GM19023 (cell line): ENCODE measurements around the gene HNRNPLL.
"Not testable (repeated sequence)": the region's sequence is repeated elsewhere in the genome, so short reads cannot be mapped to it uniquely, and the experiment has no call there.

Experiments used
- ATAC-seq: cut with Tn5 transposase; IDR thresholded peaks from one replicate; pipeline ENCODE4 v1.9.1; 2021; ENCODE audit warnings: mild to moderate bottlenecking, moderate library complexity; ENCODE audit not compliant: unreplicated experiment

HNRNPLL gene

GRCh38 chr2:38602732-38603401 is at the start of gene HNRNPLL:
HNRNPLL (minus strand) TSS chr2:38602928; CDS start chr2:38602626, 302 bp downstream.
- peak; percentile 80 for ATAC-seq

- no peak for ATAC-seq
Observed at GRCh38 chr2:38650717-38651116, 48.0 kb upstream of the HNRNPLL start.

DNA sequence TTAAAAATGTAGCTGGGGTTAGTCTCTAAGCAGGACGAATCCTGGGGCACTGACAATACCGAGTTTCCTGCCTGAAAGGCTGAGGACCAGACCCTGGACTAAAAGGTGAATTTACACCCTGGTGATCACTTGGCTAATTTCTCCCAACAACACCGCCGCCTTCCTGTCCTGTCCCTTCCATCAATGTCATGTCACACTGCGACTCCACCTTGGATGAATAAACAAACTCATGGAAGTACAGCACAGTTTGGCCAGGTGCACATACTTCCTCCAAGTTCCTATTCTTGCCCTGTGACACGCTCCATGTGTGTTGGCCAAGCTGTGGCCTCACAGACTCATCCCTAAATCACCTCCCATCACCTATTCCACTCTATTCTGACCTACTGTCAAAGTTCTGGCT is 47.3 kb upstream of the HNRNPLL start:
- no peak for ATAC-seq

DNA sequence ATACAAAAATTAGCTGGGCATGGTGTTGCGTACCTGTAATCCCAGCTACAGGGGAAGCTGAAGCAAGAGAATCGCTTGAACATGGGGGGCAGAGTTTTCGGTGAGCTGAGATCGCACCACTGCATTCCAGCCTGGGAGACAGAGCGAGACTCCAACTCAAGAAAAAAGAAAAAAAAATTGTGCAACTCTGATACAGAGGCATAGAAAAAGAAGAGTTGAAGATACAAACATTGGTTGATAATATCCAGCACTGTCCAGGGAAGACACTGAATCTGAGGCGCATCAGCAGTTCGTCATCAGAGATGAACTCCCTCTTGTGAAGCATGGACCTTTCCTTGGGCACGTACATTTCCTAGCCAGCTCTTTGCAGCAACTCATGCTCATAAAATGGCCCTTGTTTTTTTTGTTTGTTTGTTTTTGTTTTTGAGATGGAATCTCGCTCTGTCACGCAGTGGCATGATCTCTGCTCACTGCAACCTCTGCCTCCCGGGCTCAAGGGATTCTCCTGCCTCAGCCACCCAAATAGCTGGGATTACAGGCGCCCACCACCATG is 46.5 kb upstream of the HNRNPLL start:
- no peak for ATAC-seq

- no peak for ATAC-seq
Observed at GRCh38 chr2:38648107-38648761, 45.5 kb upstream of the HNRNPLL start.

GRCh38 chr2:38643683-38644511 is 41.2 kb upstream of the HNRNPLL start:
- not testable (repeated sequence) for ATAC-seq

GRCh38 chr2:38643021-38643671 is 40.4 kb upstream of the HNRNPLL start:
- ATAC-seq = no peak

DNA sequence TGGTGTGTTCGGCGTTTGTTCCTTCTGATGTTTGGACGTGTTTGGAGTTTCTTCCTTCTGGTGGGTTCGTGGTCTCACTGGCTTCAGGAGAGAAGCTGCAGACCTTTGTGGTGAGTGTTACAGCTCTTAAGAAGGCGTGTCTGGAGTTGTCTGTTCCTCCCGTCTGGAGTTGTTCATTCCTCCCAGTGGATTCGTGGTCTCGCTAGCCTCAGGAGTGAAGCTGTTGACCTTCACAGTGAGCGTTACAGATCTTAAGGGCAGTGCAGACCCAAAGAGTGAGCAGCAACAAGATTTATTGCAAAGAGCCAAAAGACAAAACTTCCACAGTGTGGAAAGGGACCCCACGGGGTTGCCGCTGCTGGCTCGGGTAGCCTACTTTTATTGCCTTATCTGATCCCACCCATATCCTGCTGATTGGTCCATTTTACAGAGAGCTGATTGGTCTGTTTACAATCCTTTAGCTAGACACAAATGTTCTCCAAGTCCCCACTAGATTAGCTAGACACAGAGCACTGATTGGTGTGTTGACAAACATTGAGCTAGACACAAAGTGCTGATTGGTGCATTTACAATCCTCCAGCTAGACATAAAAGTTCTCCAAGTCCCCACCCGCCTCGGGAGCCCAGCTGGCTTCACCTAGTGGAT is 39.8 kb upstream of the HNRNPLL start:
- not testable (repeated sequence) for ATAC-seq

DNA sequence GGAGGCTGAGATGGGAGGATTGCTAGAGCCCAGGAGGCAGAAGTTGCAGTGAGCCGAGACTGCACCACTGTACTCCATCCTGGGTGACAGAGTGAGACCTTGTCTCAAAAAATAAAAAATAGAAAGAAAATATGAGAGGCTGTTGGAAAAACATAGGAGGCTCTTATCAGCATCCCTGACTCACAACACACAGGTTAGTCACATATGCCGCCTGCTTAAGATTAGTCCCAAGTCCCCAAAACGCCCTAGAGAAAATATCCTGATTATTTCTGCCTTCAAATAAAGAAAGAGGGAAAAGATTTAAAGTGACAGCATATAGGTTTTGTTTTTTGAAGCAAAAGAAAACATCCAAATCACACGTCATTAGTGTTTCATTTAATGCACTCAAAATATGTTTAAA is 33.3 kb upstream of the HNRNPLL start:
- ATAC-seq = no peak

DNA sequence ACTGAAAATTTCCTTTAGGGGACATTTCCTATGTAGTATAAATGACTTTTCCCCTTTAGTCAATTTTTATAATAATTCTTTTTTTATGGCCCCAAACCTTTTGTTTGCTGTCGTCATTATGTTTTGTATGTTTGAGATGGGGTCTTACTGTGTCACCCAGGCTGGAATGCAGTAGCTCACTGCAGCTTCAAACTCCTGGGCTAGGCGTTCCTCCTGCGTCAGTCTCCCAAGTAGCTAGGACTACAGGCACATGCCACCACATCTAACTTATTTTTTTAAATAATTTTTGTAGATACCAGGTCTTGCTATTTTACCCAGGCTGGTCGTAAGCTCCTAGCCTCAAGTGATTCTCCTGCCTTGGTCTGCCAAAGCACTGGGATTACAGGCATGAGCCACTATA is 32.4 kb upstream of the HNRNPLL start:
- ATAC-seq = no peak

DNA sequence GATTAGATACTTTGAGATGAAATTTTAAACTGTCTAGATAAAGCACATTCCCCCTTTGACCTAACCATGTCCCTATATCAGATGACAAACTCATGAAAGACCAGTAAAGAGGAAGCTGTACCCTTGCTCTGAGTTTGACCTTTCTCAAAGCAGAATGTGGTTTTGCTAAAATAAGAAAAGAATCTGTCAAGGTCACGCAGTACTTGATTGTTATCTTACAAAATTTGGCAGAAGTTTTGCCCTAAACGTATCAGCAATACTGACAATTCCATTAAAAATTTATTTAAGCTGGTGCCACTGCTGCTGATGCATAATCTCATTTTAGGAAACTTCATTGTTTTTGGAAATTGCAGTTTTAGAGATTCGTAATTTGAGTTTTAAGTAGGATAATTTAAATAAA is 32.0 kb upstream of the HNRNPLL start:
- peak; percentile 92 for ATAC-seq

DNA sequence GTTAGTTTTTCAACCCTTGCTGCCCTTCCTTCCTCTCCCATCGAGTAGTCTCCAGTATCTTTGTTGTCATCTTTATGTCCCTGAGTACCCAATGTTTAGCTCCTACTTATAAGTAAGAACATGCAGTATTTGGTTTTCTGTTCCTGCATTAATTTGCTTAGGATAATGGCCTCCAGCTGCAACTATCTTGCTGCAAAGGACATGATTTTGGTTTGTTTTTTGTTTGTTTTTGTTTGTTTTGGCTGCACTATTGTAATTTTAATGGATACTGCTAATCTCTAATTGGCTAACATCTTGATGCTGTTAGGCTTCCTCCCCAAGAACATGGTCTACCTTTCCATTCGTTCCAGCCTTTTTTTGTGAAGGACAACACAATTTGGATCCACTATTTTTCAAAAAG is 31.2 kb upstream of the HNRNPLL start:
- no peak for ATAC-seq

GRCh38 chr2:38632980-38633379 is 30.3 kb upstream of the HNRNPLL start:
- ATAC-seq = no peak

GRCh38 chr2:38631976-38632375 is 29.2 kb upstream of the HNRNPLL start:
- ATAC-seq = no peak

DNA sequence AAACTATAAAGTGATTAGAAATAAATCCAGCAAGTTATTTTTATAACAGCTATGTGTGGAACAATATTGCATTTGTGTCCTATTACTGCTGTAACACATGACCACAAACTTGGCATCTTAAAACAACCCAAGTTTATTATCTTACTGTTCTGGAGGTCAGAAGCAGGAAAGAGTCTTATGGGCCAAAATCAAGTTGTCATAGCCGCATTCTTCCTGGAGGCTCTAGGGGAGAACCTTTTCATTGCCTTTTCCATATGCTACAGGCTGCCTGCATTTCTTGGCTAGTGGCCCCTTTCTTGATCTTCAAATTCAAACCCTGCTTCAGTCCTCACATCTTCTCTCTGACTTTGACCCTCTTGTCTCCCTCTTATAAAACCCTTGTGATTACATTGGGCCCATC is 27.0 kb upstream of the HNRNPLL start:
- no peak for ATAC-seq

DNA sequence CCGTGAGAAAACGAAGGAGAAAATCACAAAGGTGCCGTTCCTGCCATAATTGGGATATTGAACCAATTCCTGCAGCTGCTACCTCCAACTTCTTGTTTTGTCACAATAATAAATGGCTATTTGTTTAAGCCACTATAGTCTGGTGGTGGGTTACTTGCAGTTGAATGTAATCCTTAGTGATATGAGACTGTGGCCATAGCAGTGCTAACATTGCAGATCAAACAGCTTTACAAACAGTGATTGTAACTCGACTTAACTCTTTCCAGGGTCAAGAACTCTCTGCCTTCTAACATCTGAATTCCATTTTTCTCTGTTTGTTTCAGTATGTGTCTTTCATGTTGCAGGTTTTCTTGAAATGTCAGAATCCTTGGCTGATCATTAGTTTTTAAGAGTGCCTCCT is 24.7 kb upstream of the HNRNPLL start:
- no peak for ATAC-seq

DNA sequence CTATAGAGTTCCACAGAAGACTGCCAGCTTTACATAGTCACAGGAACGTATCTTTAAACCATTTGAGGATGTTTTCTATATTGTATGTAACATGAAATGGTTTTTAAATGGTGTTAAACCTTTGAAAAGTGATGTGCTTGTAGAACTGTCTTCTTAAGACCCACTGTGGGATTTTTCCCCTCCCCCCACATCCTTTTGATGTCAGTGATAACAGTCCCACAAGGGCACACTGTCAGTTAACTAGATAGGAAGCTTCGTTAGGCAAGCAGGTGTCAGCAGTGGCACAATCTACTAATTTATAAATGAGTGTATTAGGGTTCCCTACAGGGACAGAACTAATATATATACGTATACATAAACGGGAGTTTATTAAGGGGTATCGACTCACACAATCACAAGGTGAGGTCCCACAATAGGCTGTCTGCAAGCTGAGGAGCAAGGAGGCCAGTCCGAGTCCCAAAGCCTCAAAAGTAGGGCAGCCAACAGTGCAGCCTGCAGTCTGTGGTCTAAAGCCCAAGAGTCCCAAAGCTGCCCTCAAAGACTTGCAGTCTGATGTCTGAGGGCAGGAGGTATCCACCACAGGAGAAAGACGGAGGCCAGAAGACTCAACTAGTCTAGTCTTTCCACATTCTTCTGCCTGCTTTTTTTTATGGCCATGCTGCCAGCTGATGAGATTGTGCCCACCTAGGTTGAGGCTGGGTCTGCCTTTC is 23.8 kb upstream of the HNRNPLL start:
- ATAC-seq = no peak

DNA sequence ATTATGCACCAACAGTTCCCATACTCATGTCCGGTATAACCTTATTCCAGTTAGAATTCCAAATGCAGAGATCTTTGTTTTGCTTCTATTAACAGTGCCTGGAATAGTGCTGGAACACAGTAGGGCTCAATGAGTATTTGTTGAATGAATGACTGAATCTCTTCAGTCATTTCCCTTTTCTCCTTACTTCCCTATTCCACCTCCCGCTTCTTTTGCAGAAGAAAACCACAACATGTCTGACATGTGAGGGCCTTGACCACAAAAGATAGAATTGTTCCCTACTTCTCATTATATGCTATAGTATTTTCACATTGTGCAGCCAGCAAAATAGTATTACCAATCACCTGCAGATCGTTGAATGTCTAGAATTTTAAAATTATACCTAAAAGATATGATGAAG is 19.5 kb upstream of the HNRNPLL start:
- ATAC-seq = no peak

GRCh38 chr2:38621018-38621417 is 18.3 kb upstream of the HNRNPLL start:
- no peak for ATAC-seq
